ENCODE measurements around the gene MORN5.

- TF ChIP-seq GTF3C2 (IDR thresholded peaks at IDR 0.05; ENCODE audit: borderline replicate concordance, extremely low read depth, insufficient read length) = no peak
- TF ChIP-seq CTCF (IDR thresholded peaks at IDR 0.05 in 2 of 3, conservative IDR thresholded peaks at IDR 0.05 in 1 of 3; ENCODE audit: insufficient read depth in 2 of 3, low read depth in 1 of 3, low read length in 3 of 3) = no peak
- no peak for TF ChIP-seq IRF2 (CRISPR knock-in tag; IDR thresholded peaks at IDR 0.05)
- no peak for TF ChIP-seq JUN (IDR thresholded peaks at IDR 0.05; ENCODE audit: borderline replicate concordance, low read depth, low read length)
- TF ChIP-seq JUN (CRISPR knock-in tag; IDR thresholded peaks at IDR 0.05; ENCODE audit: borderline replicate concordance) = no peak
- no peak for TF ChIP-seq ZFP1 (CRISPR knock-in tag; IDR thresholded peaks at IDR 0.05)
- TF ChIP-seq ZBTB9 (CRISPR knock-in tag; IDR thresholded peaks at IDR 0.05) = no peak
- TF ChIP-seq ZNF830 (CRISPR knock-in tag; IDR thresholded peaks at IDR 0.05) = no peak
- TF ChIP-seq MAZ (CRISPR knock-in tag; conservative IDR thresholded peaks at IDR 0.05 in 1 of 2, IDR thresholded peaks at IDR 0.05 in 1 of 2) = no peak
- TF ChIP-seq SIX5 (IDR thresholded peaks at IDR 0.05; ENCODE audit: borderline replicate concordance in 1 of 2, insufficient read depth in 1 of 2, low read depth in 1 of 2, low read length in 2 of 2) = no peak
- TF ChIP-seq COPS2 (conservative IDR thresholded peaks at IDR 0.05) = no peak
Observed at GRCh38 chr9:122116448-122117173, 43.1 kb upstream of the MORN5 start.

Measured in K562 (cell line).